Right lobe of liver (tissue), 4 donors: ENCODE results near the gene TNS1.

ENCODE experiments used
- CTCF ChIP-seq, 4 donors: fragments of 200-600 bp in 3 of 4; fragments of 450-650 bp in 1 of 4; IDR thresholded peaks; one replicate each; pipeline versions ENCODE4 v1.5.1 to v1.8.0; 2016 to 2022; ENCODE audit warnings: antibody characterized with exemption in 4 of 4, mild to moderate bottlenecking in 2 of 4
- POLR2A ChIP-seq: fragments of 450-650 bp; IDR thresholded peaks from one replicate; pipeline ENCODE4 v1.6.1; 2017; ENCODE audit warnings: antibody characterized with exemption, mild to moderate bottlenecking
- donor health status: DM: no; HTN: no; CAD: no.
- donor health status: DM: no; HTN: no; CAD: no.
- donor health status: DM: no; HTN: yes; CAD: no.

GRCh38 chr2:217868911-217869334 lies 133.9 kb downstream of the TNS1 start:
- no peak for TF ChIP-seq CTCF (IDR thresholded peaks at IDR 0.05)
- no peak for TF ChIP-seq POLR2A
